H1 (cell line): Measurements from ENCODE around the gene TWNK. TPM values are rescaled to one million over a fixed set of nuclear protein-coding genes. Genes with fewer than 3 reads are reported as not detected.

Experiments
- CTCF ChIA-PET: fragments of 300-600 bp; sonication (Branson Sonifier 250); formaldehyde crosslinking; loops from one replicate; lab custom pipeline; 2021; ENCODE audit not compliant: partially characterized antibody; lab: Charles Lee
- POLR2A ChIA-PET: fragments of 300-600 bp; sonication (Branson Sonifier 250); formaldehyde crosslinking; loops from one replicate; lab custom pipeline; 2021; ENCODE audit warnings: inconsistent platforms; ENCODE audit not compliant: partially characterized antibody; lab: Charles Lee
- DNase-seq, 2 experiments: peaks; one replicate each; pipeline versions ENCODE4 v3.0.0 to v3.0.0-alpha.2; 2010 to 2022; ENCODE audit warnings: low spot score in 2 of 2, low read depth in 1 of 2, mixed read lengths in 1 of 2
- FAIRE-seq: peaks from 2 replicates; lab custom pipeline; 2011; peaks lifted over from hg19 to GRCh38; lab: Jason Lieb, UNC
- H2AFZ ChIP-seq: 2 replicates; pipeline ENCODE4 v1.8.1; 2012; ENCODE audit warnings: low read length, inconsistent platforms
- H2AK5ac ChIP-seq: 2 replicates; pipeline ENCODE4 v1.6.1; 2013; ENCODE audit warnings: low read depth, low read length
- H2BK120ac ChIP-seq: replicated peaks from 2 replicates; pipeline ENCODE3; 2013; ENCODE audit warnings: low read depth, low read length, inconsistent platforms
- H2BK12ac ChIP-seq: 2 replicates; pipeline ENCODE4 v1.6.1; 2013; ENCODE audit warnings: low read depth, low read length
- H2BK15ac ChIP-seq: 2 replicates; pipeline ENCODE4 v1.6.1; 2013; ENCODE audit warnings: low read length
- H2BK20ac ChIP-seq: 2 replicates; pipeline ENCODE4 v1.6.1; 2013; ENCODE audit warnings: low read length
- H2BK5ac ChIP-seq: 2 replicates; pipeline ENCODE4 v1.6.1; 2013; ENCODE audit warnings: low read depth, low read length
- H3K14ac ChIP-seq: 2 replicates; pipeline ENCODE4 v1.6.1; 2013; ENCODE audit warnings: inconsistent platforms; ENCODE audit not compliant: insufficient read length
- H3K18ac ChIP-seq: 2 replicates; pipeline ENCODE4 v1.6.1; 2013; ENCODE audit warnings: low read length; ENCODE audit errors: extremely low read depth
- H3K23ac ChIP-seq: 2 replicates; pipeline ENCODE4 v1.6.1; 2013; ENCODE audit warnings: inconsistent platforms; ENCODE audit not compliant: insufficient read length
- H3K23me2 ChIP-seq: 2 replicates; pipeline ENCODE4 v1.6.1; 2013; ENCODE audit warnings: low read depth, low read length
- H3K27ac ChIP-seq: 2 replicates; pipeline ENCODE4 v1.6.1; 2011; ENCODE audit warnings: low read depth, low read length, inconsistent platforms
- H3K27me3 ChIP-seq, 4 experiments: replicated peaks in 1 of 4; 1 replicate in 1 of 4; 2 replicates in 3 of 4; pipeline versions ENCODE4 v1.6.1 to v1.8.1; 2011 to 2013; ENCODE audit warnings: low read length in 3 of 4, mild to moderate bottlenecking in 3 of 4, inconsistent platforms in 2 of 4, mixed read lengths in 2 of 4, moderate library complexity in 1 of 4; ENCODE audit not compliant: control insufficient read depth in 3 of 4, insufficient read depth in 3 of 4; ENCODE audit errors: extremely low read depth in 1 of 4
- H3K36me3 ChIP-seq, 4 experiments: 2 replicates each; pipeline versions ENCODE4 v1.6.1 to v1.8.1; 2011 to 2013; ENCODE audit warnings: mild to moderate bottlenecking in 4 of 4, low read length in 3 of 4, moderate library complexity in 2 of 4, control low read depth in 1 of 4, inconsistent platforms in 1 of 4; ENCODE audit not compliant: insufficient read depth in 4 of 4, control insufficient read depth in 2 of 4
- H3K4ac ChIP-seq: replicated peaks from 2 replicates; pipeline ENCODE3; 2013; ENCODE audit warnings: low read length, low read depth, mixed read lengths, inconsistent platforms; ENCODE audit not compliant: insufficient read length
- H3K4me1 ChIP-seq, 4 experiments: replicated peaks in 1 of 4; 1 replicate in 1 of 4; 2 replicates in 3 of 4; pipeline versions ENCODE4 v1.6.1 to v1.8.1; 2011 to 2013; ENCODE audit warnings: low read length in 3 of 4, inconsistent platforms in 2 of 4, mixed read lengths in 1 of 4; ENCODE audit not compliant: insufficient read depth in 4 of 4, control insufficient read depth in 3 of 4
- H3K4me2 ChIP-seq, 2 experiments: 2 replicates each; pipeline versions ENCODE4 v1.6.1 to v1.8.1; 2011 to 2013; ENCODE audit warnings: low read depth in 2 of 2, low read length in 2 of 2, control low read depth in 1 of 2, inconsistent platforms in 1 of 2, mild to moderate bottlenecking in 1 of 2; ENCODE audit not compliant: insufficient read depth in 1 of 2
- H3K4me3 ChIP-seq, 4 experiments: fragments of 200-600, 300-600 bp in 1 of 4; sonication (generic), shearing (Covaris generic), sonication (Bioruptor Twin) in 1 of 4; 2 replicates each; pipeline versions ENCODE4 v1.5.1 to v1.8.1; 2011 to 2016; ENCODE audit warnings: low read length in 4 of 4, low read depth in 3 of 4, control low read depth in 2 of 4, inconsistent platforms in 2 of 4, mild to moderate bottlenecking in 2 of 4, mixed read lengths in 1 of 4, moderate library complexity in 1 of 4; ENCODE audit not compliant: insufficient read depth in 2 of 4; ENCODE audit errors: extremely low read depth in 1 of 4
- H3K56ac ChIP-seq: replicated peaks from 2 replicates; pipeline ENCODE3; 2013; ENCODE audit warnings: low read depth, mild to moderate bottlenecking, mixed read lengths, low read length, inconsistent platforms; ENCODE audit not compliant: insufficient read length
- H3K79me1 ChIP-seq: 2 replicates; pipeline ENCODE4 v1.6.1; 2013; ENCODE audit warnings: low read depth, low read length, control low read depth
- H3K79me2 ChIP-seq, 2 experiments: 2 replicates each; pipeline versions ENCODE4 v1.6.1 to v1.8.1; 2012 to 2013; ENCODE audit warnings: low read length in 2 of 2, mild to moderate bottlenecking in 2 of 2, inconsistent platforms in 1 of 2; ENCODE audit not compliant: insufficient read depth in 2 of 2, control insufficient read depth in 1 of 2
- H3K9ac ChIP-seq, 4 experiments: replicated peaks in 1 of 4; 1 replicate in 1 of 4; 2 replicates in 3 of 4; pipeline versions ENCODE4 v1.6.1 to v1.8.1; 2011 to 2013; ENCODE audit warnings: low read depth in 3 of 4, low read length in 3 of 4, control low read depth in 2 of 4, mild to moderate bottlenecking in 2 of 4, moderate library complexity in 2 of 4, inconsistent platforms in 1 of 4; ENCODE audit errors: extremely low read depth in 1 of 4
- H3K9me3 ChIP-seq, 2 experiments: 2 replicates each; pipeline versions ENCODE4 v1.6.1 to v1.8.1; 2012 to 2013; ENCODE audit warnings: mild to moderate bottlenecking in 2 of 2, moderate library complexity in 2 of 2, control low read depth in 1 of 2, inconsistent platforms in 1 of 2, low read depth in 1 of 2, low read length in 1 of 2, mixed read lengths in 1 of 2; ENCODE audit not compliant: insufficient read depth in 2 of 2
- H4K20me1 ChIP-seq, 2 experiments: replicated peaks in 1 of 2; 2 replicates each; pipeline versions ENCODE3 to v1.8.1; 2011 to 2013; ENCODE audit warnings: inconsistent platforms in 2 of 2, low read length in 2 of 2, mild to moderate bottlenecking in 1 of 2; ENCODE audit not compliant: insufficient read depth in 2 of 2, control insufficient read depth in 1 of 2
- H4K5ac ChIP-seq: 2 replicates; pipeline ENCODE4 v1.6.1; 2013; ENCODE audit warnings: low read length, low read depth, mixed read lengths, inconsistent platforms; ENCODE audit not compliant: insufficient read length
- H4K8ac ChIP-seq: 2 replicates; pipeline ENCODE4 v1.8.0; 2013; ENCODE audit warnings: mild to moderate bottlenecking, moderate library complexity, low read length, inconsistent platforms; ENCODE audit not compliant: insufficient read depth; ENCODE audit errors: extremely low read depth
- H4K91ac ChIP-seq: replicated peaks from 2 replicates; pipeline ENCODE3; 2013; ENCODE audit warnings: low read length, mixed read lengths, inconsistent platforms; ENCODE audit not compliant: insufficient read length
- ATF3 ChIP-seq: IDR thresholded peaks from 2 replicates; pipeline ENCODE4 v1.6.1; 2011; ENCODE audit warnings: low read depth, mild to moderate bottlenecking, low read length; ENCODE audit not compliant: insufficient read depth
- CHD2 ChIP-seq: IDR thresholded peaks from 2 replicates; pipeline ENCODE4 v1.6.1; 2012; ENCODE audit warnings: low read length, improper control_type of control experiment
- KDM4A ChIP-seq: IDR thresholded peaks from one replicate; pipeline ENCODE4 v1.7.1; 2012; ENCODE audit warnings: low read depth, mild to moderate bottlenecking, moderate library complexity, low read length, inconsistent platforms; ENCODE audit not compliant: severe bottlenecking
- NANOG ChIP-seq: IDR thresholded peaks from 2 replicates; pipeline ENCODE4 v1.6.1; 2011; ENCODE audit warnings: low read length, low read depth, mild to moderate bottlenecking, inconsistent platforms; ENCODE audit not compliant: insufficient read depth, poor library complexity, severe bottlenecking
- POLR2A ChIP-seq, 2 experiments: IDR thresholded peaks; 1 replicate in 1 of 2; 2 replicates in 1 of 2; pipeline ENCODE4 v1.6.1; 2011; ENCODE audit warnings: low read depth in 2 of 2, low read length in 2 of 2, mild to moderate bottlenecking in 2 of 2; ENCODE audit errors: control extremely low read depth in 1 of 2
- RXRA ChIP-seq: IDR thresholded peaks from 2 replicates; pipeline ENCODE4 v1.6.1; 2011; ENCODE audit warnings: low read depth, mild to moderate bottlenecking, low read length, moderate library complexity; ENCODE audit not compliant: insufficient read depth
- SRF ChIP-seq: IDR thresholded peaks from 2 replicates; pipeline ENCODE4 v1.6.1; 2011; ENCODE audit warnings: mild to moderate bottlenecking, low read depth, low read length, moderate library complexity
- TAF1 ChIP-seq: IDR thresholded peaks from 2 replicates; pipeline ENCODE4 v1.6.1; 2011; ENCODE audit warnings: mild to moderate bottlenecking, low read depth, low read length
- YY1 ChIP-seq: IDR thresholded peaks from 2 replicates; pipeline ENCODE4 v1.6.1; 2011; ENCODE audit warnings: low read depth, mild to moderate bottlenecking, low read length
- WGBS, 2 experiments: shearing (Covaris generic) in 1 of 2; methylation state at CpG; one replicate each; pipeline versions ENCODE4 v1.1.6 to v1.1.7; 2013 to 2015; ENCODE audit warnings: low lambda C conversion rate in 2 of 2, mixed read lengths in 2 of 2, inconsistent platforms in 1 of 2, low coverage in 1 of 2, missing lambda C conversion rate in 1 of 2; ENCODE audit not compliant: insufficient replicate concordance in 2 of 2, insufficient coverage in 1 of 2, insufficient read length in 1 of 2; ENCODE audit errors: extremely low coverage in 1 of 2, missing lambda C conversion rate in 1 of 2; 5-methylcytosine and 5-hydroxymethylcytosine counted together
- polyA plus RNA-seq, 7 experiments: library from polyadenylated mRNA; depleted of rRNA in 3 of 7; stranded (reverse) in 5 of 7; unstranded in 2 of 7; fragments of >200 nt in 5 of 7; fragments of 200-250 nt in 2 of 7; gene quantifications; 1 replicate in 5 of 7; 2 replicates in 1 of 7; 4 replicates in 1 of 7; pipeline versions ENCODE4 v1.2.1 to v1.2.3, GENCODE V29; 2011 to 2013; ENCODE audit warnings: missing spikeins in 2 of 7, mixed read lengths in 2 of 7
- total RNA-seq: library from RNA; stranded (reverse); fragmentation: NEBNext Ultra II Directional; extraction: Animal tissue kit (Norgen Biotek cat#: 25700); gene quantifications from 2 replicates; pipeline ENCODE4 v1.2.1, GENCODE V29; 2021
- TF ChIP-seq, protein P1 (sequence below): IDR thresholded peaks from 2 replicates; pipeline ENCODE4 v1.6.1; 2012; ENCODE audit warnings: inconsistent platforms

TWNK gene
- total and polyA plus RNA-seq, 2 of the 8 experiments (the other 6 are each of a cell fraction or from before 2014, with no cell fraction given) = 15.4 to 32.5 TPM

DNA sequence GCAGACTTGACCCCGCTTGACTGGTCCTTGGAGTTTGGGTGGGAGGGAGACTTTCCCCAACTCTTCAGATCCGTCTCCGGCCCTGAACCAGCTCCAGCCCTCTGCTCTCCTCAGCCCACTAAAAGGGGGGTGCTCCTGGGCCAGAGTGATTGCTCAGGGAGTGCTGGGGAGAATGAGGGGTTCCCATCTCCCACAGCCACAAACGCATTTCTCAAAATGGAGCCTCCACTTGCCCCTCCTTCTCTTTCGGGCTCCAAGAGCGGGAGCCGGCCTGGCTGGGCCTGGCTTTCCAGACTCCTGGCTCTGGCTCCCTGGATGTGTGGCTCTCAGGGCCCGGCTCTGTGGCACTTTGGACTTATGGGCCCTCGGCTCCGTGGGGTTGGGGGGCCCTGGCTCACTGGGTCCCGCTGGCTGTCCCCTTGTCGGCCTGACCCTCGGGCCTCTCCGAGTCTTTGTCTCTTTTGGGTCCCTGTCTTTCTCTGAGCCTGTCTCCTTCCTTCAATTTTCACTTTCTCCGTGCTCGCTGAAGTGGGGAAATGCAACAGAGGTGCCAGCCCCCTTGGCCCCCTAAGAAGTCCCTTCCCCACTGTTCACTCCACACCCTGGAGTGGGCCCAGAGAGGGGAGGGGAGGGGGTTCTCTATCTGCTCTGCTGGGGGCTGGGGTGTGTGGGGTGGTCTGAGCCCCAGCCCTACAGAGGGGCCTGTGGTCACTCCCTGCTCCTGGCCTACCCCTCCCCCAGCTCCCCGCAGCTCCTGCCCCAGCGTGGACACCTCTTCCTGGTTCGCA lies 13.0 kb downstream of the TWNK start:
- no peak overlapping the region for H2BK12ac ChIP-seq
- H3K23me2 ChIP-seq = peaks cover 17% of the 10 kb centered on the region
- H3K27me3 ChIP-seq = no peaks in the 10 kb centered on the region
- H3K36me3 ChIP-seq = peaks cover 5 to 24% (median 17%) of the 10 kb centered on the region in 4 experiments; a peak in 7 of 8 replicates
- DNase-seq (peak in 1 of 2 experiments; percentile 63), FAIRE-seq (no peak)
- H3K4ac ChIP-seq = peak overlapping the region; percentile 44
- H4K20me1 ChIP-seq = peaks cover 0 to 11% of the 10 kb centered on the region in 2 experiments
- peak overlapping the region; percentile 90 to 93 for H3K4me2 ChIP-seq
- H2AFZ ChIP-seq = no peak overlapping the region
- ChIA-PET CTCF (interaction anchor here (1.0 to 26.8 kb wide), 6 partner anchors 7 to 121 kb away, joined by 3 to 464 read pairs (median 5); no protein-coding TSS in a partner anchor), POLR2A (interaction anchor here (1.2 to 12.6 kb wide), 6 partner anchors 9 to 33 kb away, joined by 3 to 143 read pairs (median 19); partner anchors contain the start of genes MRPL43 and TWNK)
- H2BK120ac ChIP-seq = no peak overlapping the region
- H2BK15ac ChIP-seq = peak overlapping the region; percentile 48; the same call in 1 of the 2 replicates
- peak overlapping the region; percentile 62 for H3K56ac ChIP-seq
- H2BK20ac ChIP-seq = no peak overlapping the region
- no peaks in the 10 kb centered on the region for H3K9me3 ChIP-seq
- H3K4me1 ChIP-seq = peaks cover 4 to 24% (median 14%) of the 10 kb centered on the region in 4 experiments
- H4K91ac ChIP-seq = peak overlapping the region; percentile 41
- no peak overlapping the region; the same call in 1 of the 2 replicates for H2AK5ac ChIP-seq
- TF ChIP-seq POLR2A (IDR thresholded peaks at IDR 0.05; ENCODE audit: control extremely low read depth in 1 of 2, low read depth in 2 of 2, low read length in 2 of 2) = peak in 1 of 2 experiments; percentile 47; a peak in 2 of 3 replicates
- peak; percentile 35 for TF ChIP-seq KDM4A
- no peak for TF ChIP-seq ATF3
- TF ChIP-seq, protein P1, sequence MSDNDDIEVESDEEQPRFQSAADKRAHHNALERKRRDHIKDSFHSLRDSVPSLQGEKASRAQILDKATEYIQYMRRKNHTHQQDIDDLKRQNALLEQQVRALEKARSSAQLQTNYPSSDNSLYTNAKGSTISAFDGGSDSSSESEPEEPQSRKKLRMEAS = no peak
- peak; percentile 63 for TF ChIP-seq TAF1
- no peak for TF ChIP-seq CHD2
- no peak for TF ChIP-seq NANOG
- no peak for TF ChIP-seq SRF
- no peak for TF ChIP-seq RXRA
- TF ChIP-seq YY1 = peak; percentile 66
- TF ChIP-seq, all 59 proteins: peak for 4
- peak overlapping the region; percentile 84 for H3K27ac ChIP-seq
- no peak overlapping the region for H3K23ac ChIP-seq
- H4K8ac ChIP-seq = peak overlapping the region; percentile 97; the same call in 1 of the 2 replicates
- peak overlapping the region; percentile 60 to 90 (median 74) for H3K4me3 ChIP-seq
- peaks cover 6% of the 10 kb centered on the region; the same call in 1 of the 2 replicates for H3K79me1 ChIP-seq
- peak overlapping the region; percentile 31 for H4K5ac ChIP-seq
- peak overlapping the region; percentile 80 to 94 (median 88) for H3K9ac ChIP-seq
- H3K79me2 ChIP-seq = peaks cover 0 to 33% of the 10 kb centered on the region in 2 experiments; a peak in 2 of 4 replicates
- H2BK5ac ChIP-seq = peak overlapping the region; percentile 64
- 20% methylated on average over 15 of the region's 19 CpGs; no CpG with 5 or more reads in 1 of the 2 experiments for WGBS, 2 experiments
- H3K14ac ChIP-seq = no peak overlapping the region
- peak overlapping the region; percentile 86 for H3K18ac ChIP-seq
